T47D (cell line): ENCODE results near the gene RBM24.

Experiments
- DNase-seq, 2 experiments: peaks; one replicate each; pipeline versions ENCODE4 v3.0.0 to v3.0.0-alpha.2; 2011 to 2012; ENCODE audit warnings: low read depth in 1 of 2, low spot score in 1 of 2
- JUND ChIP-seq: IDR thresholded peaks from 2 replicates; pipeline ENCODE4 v1.6.1; 2012; ENCODE audit warnings: low read depth
- in situ Hi-C: cut with HindIII; loops from 2 replicates; pipeline ENCODE4 v1.10.0; 2016; ENCODE audit warnings: low sequenced_read_pairs, low pct_unique_long_range_greater_than_20kb

RBM24 gene

GRCh38 chr6:17281100-17281496, at the start of gene RBM24:
Gene RBM24 (plus strand): TSS chr6:17281361. CDS start chr6:17281582, 221 bp downstream.
- no peak for TF ChIP-seq JUND
- DNase-seq: peak; percentile 52 to 90
- in situ Hi-C loops: no loop called here

- peak in 1 of 2 experiments; percentile 22 for DNase-seq
- in situ Hi-C loops: no loop called here
- no peak for TF ChIP-seq JUND
Measured at GRCh38 chr6:17233531-17233930, 47.6 kb upstream of the RBM24 start.

GRCh38 chr6:17237246-17237645, 43.9 kb upstream of the RBM24 start:
- in situ Hi-C loops: no loop called here
- no peak for TF ChIP-seq JUND
- no peak for DNase-seq

- TF ChIP-seq JUND: no peak
- peak in 1 of 2 experiments; percentile 39 for DNase-seq
- in situ Hi-C loops: no loop called here
Measured at GRCh38 chr6:17239260-17239659, 41.9 kb upstream of the RBM24 start.

GRCh38 chr6:17240803-17241500, 40.2 kb upstream of the RBM24 start:
- DNase-seq: no peak
- in situ Hi-C loops: no loop called here
- TF ChIP-seq JUND: no peak

- DNase-seq: no peak
- in situ Hi-C loops: no loop called here
Measured at GRCh38 chr6:17242087-17242486, 39.1 kb upstream of the RBM24 start.

GRCh38 chr6:17250237-17250636, 30.9 kb upstream of the RBM24 start:
- in situ Hi-C loops: no loop called here
- TF ChIP-seq JUND: no peak
- no peak for DNase-seq

More at GRCh38 chr6:17242087-17242486, 39.1 kb upstream of the RBM24 start:
- TF ChIP-seq JUND: no peak

- in situ Hi-C loops: no loop called here
- TF ChIP-seq JUND: no peak
- no peak for DNase-seq
Measured at GRCh38 chr6:17251953-17252352, 29.2 kb upstream of the RBM24 start.

GRCh38 chr6:17258749-17259148, 22.4 kb upstream of the RBM24 start:
- DNase-seq: no peak
- TF ChIP-seq JUND: no peak
- in situ Hi-C loops: no loop called here

GRCh38 chr6:17265570-17265969, 15.6 kb upstream of the RBM24 start:
- in situ Hi-C loops: no loop called here
- TF ChIP-seq JUND: no peak
- DNase-seq: no peak

GRCh38 chr6:17267566-17267965, 13.6 kb upstream of the RBM24 start:
- TF ChIP-seq JUND: no peak
- in situ Hi-C loops: no loop called here
- DNase-seq: no peak

- in situ Hi-C loops: no loop called here
- TF ChIP-seq JUND: no peak
- DNase-seq: no peak
Measured at GRCh38 chr6:17268114-17268513, 13.0 kb upstream of the RBM24 start.

- in situ Hi-C loops: no loop called here
- TF ChIP-seq JUND: no peak
- no peak for DNase-seq
Measured at GRCh38 chr6:17269840-17270239, 11.3 kb upstream of the RBM24 start.

GRCh38 chr6:17271628-17272027, 9.5 kb upstream of the RBM24 start:
- no peak for TF ChIP-seq JUND
- in situ Hi-C loops: no loop called here
- no peak for DNase-seq
